Inflammatory macrophage treated with lipopolysaccharide for 4 hours (primary cell): ENCODE measurements around the gene GALNT14.

ENCODE experiments used
- DNase-seq: peaks from one replicate; pipeline ENCODE4 v3.0.0-alpha.2; 2020

Gene GALNT14

GRCh38 chr2:30968660-30969397 lies 169.4 kb downstream of the GALNT14 start:
- DNase-seq = no peak

GRCh38 chr2:30966786-30967185 lies 171.5 kb downstream of the GALNT14 start:
- no peak for DNase-seq

GRCh38 chr2:30965022-30965531 lies 173.2 kb downstream of the GALNT14 start:
- no peak for DNase-seq

GRCh38 chr2:30964334-30965005 lies 173.8 kb downstream of the GALNT14 start:
- no peak for DNase-seq

GRCh38 chr2:30963184-30963583 lies 175.1 kb downstream of the GALNT14 start:
- no peak for DNase-seq

- DNase-seq = no peak
Measured at GRCh38 chr2:30960213-30960612, 178.0 kb downstream of the GALNT14 start.

GRCh38 chr2:30959653-30960052 lies 178.6 kb downstream of the GALNT14 start:
- no peak for DNase-seq

- DNase-seq = peak; percentile 16
Measured at GRCh38 chr2:30958918-30959265, 179.3 kb downstream of the GALNT14 start.

GRCh38 chr2:30958193-30958917 lies 179.9 kb downstream of the GALNT14 start:
- no peak for DNase-seq

- no peak for DNase-seq
Measured at GRCh38 chr2:30957591-30957990, 180.6 kb downstream of the GALNT14 start.

- DNase-seq = no peak
Measured at GRCh38 chr2:30956995-30957394, 181.2 kb downstream of the GALNT14 start.

- DNase-seq = no peak
Measured at GRCh38 chr2:30955516-30956132, 182.6 kb downstream of the GALNT14 start.

GRCh38 chr2:30950339-30950738 lies 187.9 kb downstream of the GALNT14 start:
- DNase-seq = no peak

GRCh38 chr2:30949435-30949834 lies 188.8 kb downstream of the GALNT14 start:
- no peak for DNase-seq

- no peak for DNase-seq
Measured at GRCh38 chr2:30948857-30949256, 189.4 kb downstream of the GALNT14 start.

- no peak for DNase-seq
Measured at GRCh38 chr2:30948130-30948529, 190.1 kb downstream of the GALNT14 start.

GRCh38 chr2:30947686-30948085 lies 190.6 kb downstream of the GALNT14 start:
- no peak for DNase-seq

- no peak for DNase-seq
Measured at GRCh38 chr2:30942419-30942818, 195.8 kb downstream of the GALNT14 start.

- DNase-seq = no peak
Measured at GRCh38 chr2:30940839-30941238, 197.4 kb downstream of the GALNT14 start.

- DNase-seq = no peak
Measured at GRCh38 chr2:30939364-30939763, 198.9 kb downstream of the GALNT14 start.

- DNase-seq = no peak
Measured at GRCh38 chr2:30938196-30938595, 200.0 kb downstream of the GALNT14 start.

GRCh38 chr2:30936977-30937376 lies 201.3 kb downstream of the GALNT14 start:
- no peak for DNase-seq

GRCh38 chr2:30935795-30936194 lies 202.4 kb downstream of the GALNT14 start:
- no peak for DNase-seq
